K562 (cell line): ENCODE results near the gene SNRNP48. TPM values are rescaled to one million over a fixed set of nuclear protein-coding genes. Genes with fewer than 3 reads are reported as not detected.

ENCODE experiments used
- ARID4B ChIP-seq: sonication (generic); formaldehyde crosslinking; IDR thresholded peaks from 2 replicates; pipeline ENCODE4 v1.8.0; 2022; ENCODE audit warnings: mild to moderate bottlenecking, missing genetic modification reagents
- CTBP1 ChIP-seq: fragments of 450-650 bp; IDR thresholded peaks from 2 replicates; pipeline ENCODE4 v1.6.1; 2016; ENCODE audit warnings: borderline replicate concordance
- CTCFL ChIP-seq: IDR thresholded peaks from 2 replicates; pipeline ENCODE4 v1.6.1; 2011; ENCODE audit warnings: borderline replicate concordance, low read depth, mild to moderate bottlenecking, moderate library complexity, low read length; ENCODE audit not compliant: insufficient read depth, poor library complexity, severe bottlenecking
- ETV6 ChIP-seq, 3 experiments: fragments of 150-350 bp in 1 of 3; sonication (generic) in 1 of 3; formaldehyde crosslinking in 1 of 3; IDR thresholded peaks; 2 replicates each; pipeline versions ENCODE4 v1.6.1 to v1.8.0; 2014 to 2022; ENCODE audit warnings: borderline replicate concordance in 2 of 3, low read depth in 2 of 3, antibody characterized with exemption in 1 of 3, low read length in 1 of 3, mild to moderate bottlenecking in 1 of 3, missing genetic modification reagents in 1 of 3
- HBP1 ChIP-seq: fragments of 450-650 bp; formaldehyde crosslinking; IDR thresholded peaks from 2 replicates; pipeline ENCODE4 v1.4.0; 2022; ENCODE audit warnings: missing genetic modification characterization
- POLR2H ChIP-seq: IDR thresholded peaks from 2 replicates; pipeline ENCODE4 v1.6.1; 2016; ENCODE audit warnings: missing genetic modification characterization, low read depth, mild to moderate bottlenecking, control low read depth, missing compliant biosample characterization, moderate library complexity
- RFX7 ChIP-seq: fragments of 250-450 bp; sonication (Bioruptor Pico); IDR thresholded peaks from 2 replicates; pipeline ENCODE4 v1.5.1; 2021; ENCODE audit warnings: mild to moderate bottlenecking
- SFPQ ChIP-seq: fragments of 200-400 bp; formaldehyde crosslinking; IDR thresholded peaks from 2 replicates; pipeline ENCODE4 v1.6.1; 2017; ENCODE audit warnings: mild to moderate bottlenecking, low read depth, low read length, moderate library complexity
- ZKSCAN1 ChIP-seq: fragments of 150-350 bp; IDR thresholded peaks from 2 replicates; pipeline ENCODE4 v1.6.1; 2016; ENCODE audit warnings: low read depth, low read length
- ZNF140 ChIP-seq: fragments of 250-450 bp; sonication (Bioruptor Pico); IDR thresholded peaks from 2 replicates; pipeline ENCODE4 v1.8.0; 2021; ENCODE audit warnings: moderate library complexity, mild to moderate bottlenecking, inconsistent platforms
- ZNF184 ChIP-seq: sonication (generic); formaldehyde crosslinking; IDR thresholded peaks from 2 replicates; pipeline ENCODE4 v1.5.0; 2020; ENCODE audit warnings: missing genetic modification reagents
- ZNF263 ChIP-seq: sonication (generic); formaldehyde crosslinking; IDR thresholded peaks from 2 replicates; pipeline ENCODE4 v1.8.0; 2022; ENCODE audit warnings: mild to moderate bottlenecking, missing genetic modification reagents, borderline replicate concordance
- ZNF79 ChIP-seq: fragments of 250-450 bp; sonication (Bioruptor Pico); IDR thresholded peaks from 2 replicates; pipeline ENCODE4 v1.4.0; 2020; ENCODE audit warnings: low read depth, mild to moderate bottlenecking, moderate library complexity
- ZZZ3 ChIP-seq: fragments of 450-650 bp; IDR thresholded peaks from 2 replicates; pipeline ENCODE4 v1.6.1; 2016; ENCODE audit warnings: antibody characterized with exemption, mild to moderate bottlenecking, moderate library complexity
- polyA plus RNA-seq, 8 experiments: library from polyadenylated mRNA; depleted of rRNA in 4 of 8; stranded (reverse) in 5 of 8; unstranded in 3 of 8; fragments of >200 nt; fragmentation: Nextera tagmentation in 2 of 8; fragmentation: Illumina TruSeq in 1 of 8; extraction: Ambion mirVana in 2 of 8; extraction: Trizol in 1 of 8; gene quantifications; 2 replicates each; pipeline versions ENCODE4 v1.2.1 to v1.2.3, GENCODE V29; 2011 to 2014; ENCODE audit warnings: inconsistent platforms in 1 of 8, missing spikeins in 1 of 8
- total RNA-seq, 7 experiments: library from RNA; depleted of rRNA in 6 of 7; stranded (reverse); fragments of >200 nt in 6 of 7; fragmentation: Illumina TruSeq in 2 of 7; extraction: Trizol in 2 of 7; gene quantifications; 2 replicates each; pipeline versions ENCODE4 v1.2.1 to v1.2.3, GENCODE V29; 2011 to 2021; ENCODE audit warnings: low replicate concordance in 1 of 7

Gene SNRNP48
- total and polyA plus RNA-seq, 9 of the 15 experiments (the other 6 are each of a cell fraction or from before 2014, with no cell fraction given): 6.2 to 32.9 (median 18.6) TPM

- TF ChIP-seq ARID4B (CRISPR knock-in tag) (no peak), CTCFL (no peak), ZZZ3 (no peak), POLR2H (peak; percentile 91), CTBP1 (peak; percentile 75), SFPQ (no peak), RFX7 (no peak), ZKSCAN1 (no peak), HBP1 (CRISPR knock-in tag) (no peak), ZNF263 (CRISPR knock-in tag) (no peak; the same call in 1 of the 2 replicates), ETV6 (IDR thresholded peaks at IDR 0.05; ENCODE audit: borderline replicate concordance in 1 of 2, low read depth in 2 of 2, low read length in 1 of 2) (no peak), ETV6 (CRISPR knock-in tag; IDR thresholded peaks at IDR 0.05; ENCODE audit: borderline replicate concordance) (no peak), ZNF79 (no peak), ZNF184 (CRISPR knock-in tag) (no peak), ZNF140 (CRISPR knock-in tag) (no peak)
These were observed at the start of gene SNRNP48 (continued) for GRCh38 chr6:7589949-7590917.
